Amygdala (tissue), 56 donors: ENCODE data around the gene SAPCD1.
"Not testable (repeated sequence)": the region's sequence is repeated elsewhere in the genome, so short reads cannot be mapped to it uniquely, and the experiment has no call there.

Experiments used
- DNase-seq, 56 donors: peaks; one replicate each; lab custom pipeline; 2025; lab: John Stamatoyannopoulos, UW

Gene SAPCD1

DNA sequence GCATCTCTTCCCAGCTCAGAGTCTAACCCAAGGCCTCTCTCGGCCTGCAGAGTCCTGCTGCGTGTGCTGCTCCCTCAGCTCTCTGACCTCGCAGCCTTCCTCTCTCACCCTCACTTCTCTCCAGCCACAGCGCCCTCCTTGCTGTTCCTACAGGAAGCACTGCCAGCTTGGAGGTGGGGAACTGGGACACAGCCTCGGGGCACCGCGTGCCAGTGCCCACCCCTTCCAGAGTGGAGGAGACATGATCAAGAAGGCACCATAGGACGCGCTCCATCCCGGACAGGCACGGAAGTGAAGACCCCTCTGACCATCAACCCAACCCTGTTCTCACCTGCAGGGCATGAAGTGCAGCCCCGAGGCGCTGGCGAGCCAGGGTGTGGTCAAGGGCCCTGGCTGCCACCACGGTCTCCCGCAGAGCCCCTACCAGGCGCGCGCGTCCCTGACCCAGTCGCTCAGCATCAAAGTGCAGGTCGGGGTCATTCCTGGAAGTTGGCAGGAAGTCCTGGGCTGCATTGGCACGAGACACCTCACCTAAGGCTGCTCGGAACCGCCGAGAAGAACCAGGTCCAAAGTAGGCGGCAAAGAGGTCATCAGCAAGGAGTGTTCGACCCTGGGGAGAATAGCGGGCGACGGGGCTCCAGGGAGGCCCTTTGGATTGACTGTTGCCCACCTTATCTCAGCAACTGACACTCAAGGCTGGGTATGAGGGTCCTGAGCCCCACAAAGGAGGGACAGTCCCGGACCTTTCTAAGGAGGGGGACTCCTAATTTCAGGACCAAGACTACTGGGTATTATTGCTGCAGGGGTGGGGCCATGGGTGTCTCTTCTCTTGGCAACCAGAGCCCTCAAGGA is 13.4 kb downstream of the SAPCD1 start:
- no peak for DNase-seq

DNA sequence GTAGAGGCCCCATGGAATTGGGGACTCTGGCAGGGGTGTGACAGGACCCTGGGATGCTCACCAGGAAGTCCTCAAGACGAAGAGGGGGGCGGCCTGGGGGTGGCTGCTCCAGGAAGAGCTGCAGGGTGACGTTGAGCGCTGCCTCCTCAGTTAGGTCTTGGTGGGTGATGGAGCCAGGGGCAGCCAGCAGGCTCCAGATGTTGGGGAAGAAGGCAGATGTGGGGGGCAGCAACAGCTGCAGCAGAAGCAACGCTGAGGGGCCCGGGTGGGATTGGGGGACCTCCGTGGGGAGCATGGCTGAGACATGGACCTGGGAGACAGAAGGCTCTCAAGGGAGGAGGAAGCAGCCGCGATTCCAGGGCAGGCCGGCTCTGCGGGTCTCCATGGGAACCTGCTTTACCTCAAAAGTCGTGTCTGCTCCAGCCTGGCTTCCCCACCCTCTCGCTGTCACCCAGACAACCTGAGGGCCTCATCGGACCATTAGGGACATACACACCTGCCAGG is 14.1 kb downstream of the SAPCD1 start:
- peak in 5 of 56 donors; percentile 20 to 71 (median 23) for DNase-seq

DNA sequence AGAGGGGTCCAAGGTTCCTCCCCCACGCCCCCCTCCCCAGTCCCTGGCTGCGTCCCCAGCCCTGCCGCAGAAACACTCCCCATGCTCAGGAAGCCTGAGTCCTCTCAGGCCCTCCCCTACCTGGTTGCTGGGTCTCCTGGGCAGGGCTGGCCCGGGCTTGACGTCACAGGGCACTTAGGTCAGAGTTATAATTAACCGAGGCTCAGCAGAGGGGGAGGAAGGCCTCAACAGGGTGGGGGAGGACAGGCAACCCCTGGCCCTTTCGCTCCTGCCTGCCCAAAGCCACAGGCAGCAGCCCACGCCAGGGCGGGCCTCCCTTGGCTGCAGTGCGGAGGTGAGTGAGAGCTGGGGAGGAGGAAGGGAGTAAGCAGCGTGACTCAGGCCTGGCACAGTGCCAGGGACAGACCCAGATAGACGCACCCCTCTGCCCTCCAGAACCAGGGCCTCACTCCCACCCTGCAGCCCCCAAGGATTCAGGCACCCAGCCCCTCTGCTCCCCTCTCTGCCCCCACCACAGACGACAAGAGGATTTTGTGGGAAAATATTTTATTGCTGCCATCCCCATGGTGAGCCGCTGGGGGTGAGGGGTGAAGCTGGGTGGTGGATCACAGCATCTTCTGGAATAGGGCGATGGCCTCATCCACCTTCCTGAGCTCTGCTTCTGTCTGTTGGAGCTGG is 14.7 kb downstream of the SAPCD1 start, which contains the start of gene VWA7:
Gene VWA7 (minus strand): TSS at position 340 of the 678 bp plus-strand sequence. CDS start 549 bp downstream, outside the sequence.
- DNase-seq, result peak in 15 of 56 donors; percentile 3 to 94 (median 33)

DNA sequence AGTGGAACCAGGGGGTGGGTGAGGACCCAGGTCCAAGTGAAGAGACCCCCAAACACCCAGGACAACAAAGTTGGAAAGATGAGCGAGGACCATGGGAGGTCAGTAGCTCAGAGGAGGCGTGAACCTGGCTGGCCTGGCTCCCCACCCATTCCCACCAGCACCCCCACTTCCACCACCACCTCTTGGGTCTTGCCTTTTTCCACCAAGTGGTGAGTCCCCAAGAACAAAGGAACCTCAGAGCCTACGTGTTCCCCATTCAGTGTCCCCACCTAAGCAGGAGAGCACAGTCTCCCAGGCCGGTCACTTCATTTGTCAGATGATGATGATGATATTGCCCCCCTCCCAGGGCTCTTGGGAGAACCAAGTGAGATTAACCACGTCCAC is 15.2 kb downstream of the SAPCD1 start:
- no peak for DNase-seq

DNA sequence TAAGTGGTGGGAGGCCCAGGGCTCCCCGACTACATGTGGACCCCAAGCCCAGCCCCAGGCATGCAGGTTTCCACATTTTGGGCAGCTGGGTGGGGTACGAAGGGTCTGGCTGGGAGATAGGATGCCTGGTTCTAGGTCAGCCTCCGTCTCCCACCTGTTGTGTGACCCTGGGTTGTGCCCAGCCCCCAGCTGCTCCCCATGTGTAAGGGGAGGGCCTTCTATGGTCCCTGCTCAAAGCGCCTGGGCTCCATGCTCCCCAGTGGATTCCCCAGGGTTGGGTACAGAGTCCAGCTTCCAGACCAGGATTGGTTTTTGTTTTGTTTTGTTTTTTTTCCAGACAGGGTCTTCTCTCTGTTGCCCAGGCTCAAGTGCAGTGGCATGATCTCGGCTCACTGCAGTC is 15.7 kb downstream of the SAPCD1 start:
- no peak for DNase-seq

DNA sequence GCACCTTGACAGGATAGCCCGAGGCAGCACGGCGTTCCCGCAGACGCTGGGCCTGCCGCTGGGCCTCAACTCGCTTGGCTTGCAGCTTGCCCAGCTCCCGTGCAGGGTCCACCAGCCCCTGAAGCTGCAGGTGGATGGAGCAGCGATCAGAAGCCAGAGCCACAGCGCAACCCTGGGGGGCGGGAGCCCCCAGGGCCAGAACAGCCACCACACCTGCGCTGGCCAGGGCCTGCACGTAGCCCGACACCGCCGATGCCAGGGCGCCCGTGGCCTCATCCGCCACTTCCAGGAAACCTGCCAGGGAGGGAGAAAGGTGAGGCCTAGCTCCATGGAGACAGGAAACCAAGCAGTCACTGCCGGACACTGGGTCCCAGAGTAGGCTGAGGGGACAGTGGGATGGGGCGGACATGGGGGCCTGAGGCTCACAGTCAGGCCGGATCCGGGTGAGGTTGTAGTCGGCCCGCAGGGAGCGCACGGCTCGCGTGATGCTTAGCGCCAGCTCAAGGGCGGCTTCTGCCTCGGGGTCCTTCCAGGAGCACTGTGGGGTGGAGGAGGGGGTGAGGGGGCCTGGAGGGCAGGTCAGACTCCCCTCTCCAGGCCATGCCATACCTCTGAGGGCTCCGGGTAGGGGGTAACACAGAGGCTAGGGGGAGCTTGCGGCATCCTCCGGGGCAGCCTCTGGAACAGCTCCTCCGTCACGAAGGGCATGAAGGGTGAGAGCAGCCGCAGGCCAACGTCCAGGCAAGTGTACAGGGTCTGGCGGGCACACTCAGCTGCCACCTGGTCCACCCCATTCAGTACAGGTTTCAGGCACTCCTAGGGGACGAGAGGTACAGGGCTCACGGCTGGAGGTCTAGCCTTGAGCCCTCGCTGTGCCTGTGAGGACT is 16.8 kb downstream of the SAPCD1 start:
- no peak for DNase-seq

DNA sequence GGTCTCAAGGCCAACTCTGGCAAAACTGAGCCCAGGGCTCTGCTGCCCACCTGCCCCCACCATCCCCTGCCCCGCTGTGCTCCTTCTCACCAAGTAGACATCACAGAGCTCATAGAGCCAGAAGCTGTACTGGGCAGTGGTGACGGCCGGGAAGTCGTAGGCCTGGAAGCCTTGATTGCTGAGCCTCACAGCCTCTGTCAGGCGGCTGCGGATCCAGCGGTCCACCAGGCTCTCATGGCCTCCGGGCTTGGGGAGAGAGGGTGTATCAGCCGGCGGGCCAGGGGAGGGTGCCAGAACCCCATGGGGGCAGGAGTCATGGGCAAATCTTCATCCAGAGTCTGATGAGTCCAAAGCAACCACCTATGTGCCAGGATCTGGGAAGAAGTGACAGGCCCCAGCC is 17.5 kb downstream of the SAPCD1 start:
- no peak for DNase-seq

DNA sequence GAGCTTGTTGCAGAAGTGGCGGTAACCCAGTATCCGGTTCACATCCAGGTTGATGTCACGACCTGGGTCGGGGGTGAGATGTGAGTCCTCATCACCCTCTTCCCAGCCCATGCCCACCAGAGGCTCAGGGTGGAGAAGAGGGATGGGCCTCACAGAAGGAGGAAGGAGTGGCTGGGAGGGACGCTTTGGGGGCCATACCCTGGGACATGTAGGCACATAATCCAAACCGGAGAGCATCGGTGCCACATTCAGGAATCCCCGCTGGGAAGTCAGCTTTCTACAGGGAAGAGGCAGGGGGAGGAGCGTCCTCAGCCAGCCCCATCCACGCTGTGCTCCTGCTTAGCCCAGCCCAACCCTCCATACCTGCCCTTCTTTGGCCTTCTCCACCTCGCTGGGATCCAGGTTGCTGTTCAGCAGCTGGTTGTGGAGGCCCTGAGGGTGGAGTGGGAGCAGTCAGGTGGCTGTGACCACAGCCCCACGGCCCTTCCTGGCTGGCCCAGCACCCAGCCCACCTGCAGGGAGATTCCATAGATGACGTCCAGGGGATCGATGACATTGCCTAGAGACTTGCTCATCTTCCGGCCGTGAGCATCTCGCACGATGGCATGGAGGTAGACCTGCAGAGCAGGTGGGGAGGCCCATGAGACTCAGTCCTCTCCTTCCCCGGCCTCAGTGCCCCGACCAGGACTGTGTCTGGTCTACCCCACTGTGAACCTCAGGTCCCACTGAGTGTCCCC is 18.2 kb downstream of the SAPCD1 start:
- no peak for DNase-seq

DNA sequence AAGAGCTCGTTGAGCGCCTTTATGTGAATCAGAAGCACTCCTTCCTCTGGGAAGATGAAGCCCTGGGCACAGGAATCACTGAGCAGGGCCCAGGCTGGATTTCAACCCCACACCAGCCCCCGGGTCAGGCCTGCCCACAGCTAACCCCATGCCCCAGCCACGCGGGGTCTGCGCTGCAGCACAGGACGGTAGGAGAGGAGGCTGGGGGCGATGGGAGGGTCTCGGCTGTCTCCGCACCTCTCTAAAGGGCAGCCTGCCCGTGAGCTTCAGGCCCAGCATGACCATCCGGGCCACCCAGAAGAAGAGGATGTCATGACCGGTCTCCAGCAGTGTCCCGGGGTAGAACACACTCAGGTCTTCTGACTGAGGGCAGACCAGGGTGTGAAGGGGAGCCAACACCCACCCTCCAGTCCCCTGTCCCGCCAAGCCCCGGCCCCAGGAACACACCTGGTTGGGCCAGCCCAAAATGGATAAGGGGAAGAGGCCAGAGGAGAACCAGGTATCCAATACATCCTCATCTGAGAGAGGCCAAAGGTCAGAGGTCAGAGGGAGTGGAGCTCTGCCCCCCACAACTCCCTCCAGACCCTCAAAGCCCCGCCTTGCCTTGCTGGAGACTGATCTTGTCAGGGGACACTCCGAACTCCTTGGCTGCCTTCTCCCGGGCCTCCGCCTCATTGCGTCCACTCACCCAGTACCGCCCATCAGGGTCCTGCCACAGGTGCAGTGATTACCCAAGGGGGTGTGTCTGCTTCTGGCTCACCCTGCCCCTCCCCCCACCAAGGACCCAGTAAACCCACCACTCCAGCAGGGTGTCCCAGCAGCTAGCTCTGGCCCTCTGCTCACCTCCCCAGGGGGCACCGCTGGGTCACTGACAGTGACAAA is 19.0 kb downstream of the SAPCD1 start:
- no peak for DNase-seq

DNA sequence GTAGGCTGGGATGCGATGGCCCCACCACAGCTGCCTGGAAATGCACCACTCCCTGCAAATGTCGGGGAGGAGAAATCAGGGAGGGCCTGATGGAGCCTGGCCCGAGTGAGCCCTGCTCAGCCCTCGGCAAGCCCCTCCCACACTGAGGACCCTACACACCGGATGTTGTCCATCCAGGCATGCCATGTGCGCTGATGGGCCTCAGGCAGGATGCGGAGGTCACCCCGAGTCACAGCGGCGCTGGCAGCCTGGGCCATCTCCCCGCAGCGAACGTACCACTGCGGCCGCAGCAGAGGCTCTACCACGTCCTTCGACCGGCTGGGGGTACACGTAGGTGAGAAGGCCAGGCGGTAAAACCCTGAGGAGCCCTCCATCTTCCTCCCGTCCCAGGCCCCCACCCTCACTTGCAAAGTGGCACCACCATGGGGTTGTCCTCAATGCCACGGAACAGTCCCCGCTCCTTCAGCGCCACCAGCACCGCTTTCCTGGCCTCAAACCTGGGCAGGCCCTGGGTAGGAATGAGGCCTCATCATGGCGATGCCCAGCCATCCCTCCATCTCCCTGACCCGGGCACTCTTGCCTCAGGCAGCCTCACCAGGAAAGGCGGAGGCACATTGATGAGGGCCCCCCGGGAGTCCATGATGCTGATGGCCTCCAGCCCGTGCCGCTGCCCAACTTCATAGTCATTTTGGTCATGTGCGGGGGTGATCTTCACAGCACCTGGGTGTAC is 19.8 kb downstream of the SAPCD1 start:
- no peak for DNase-seq

DNA sequence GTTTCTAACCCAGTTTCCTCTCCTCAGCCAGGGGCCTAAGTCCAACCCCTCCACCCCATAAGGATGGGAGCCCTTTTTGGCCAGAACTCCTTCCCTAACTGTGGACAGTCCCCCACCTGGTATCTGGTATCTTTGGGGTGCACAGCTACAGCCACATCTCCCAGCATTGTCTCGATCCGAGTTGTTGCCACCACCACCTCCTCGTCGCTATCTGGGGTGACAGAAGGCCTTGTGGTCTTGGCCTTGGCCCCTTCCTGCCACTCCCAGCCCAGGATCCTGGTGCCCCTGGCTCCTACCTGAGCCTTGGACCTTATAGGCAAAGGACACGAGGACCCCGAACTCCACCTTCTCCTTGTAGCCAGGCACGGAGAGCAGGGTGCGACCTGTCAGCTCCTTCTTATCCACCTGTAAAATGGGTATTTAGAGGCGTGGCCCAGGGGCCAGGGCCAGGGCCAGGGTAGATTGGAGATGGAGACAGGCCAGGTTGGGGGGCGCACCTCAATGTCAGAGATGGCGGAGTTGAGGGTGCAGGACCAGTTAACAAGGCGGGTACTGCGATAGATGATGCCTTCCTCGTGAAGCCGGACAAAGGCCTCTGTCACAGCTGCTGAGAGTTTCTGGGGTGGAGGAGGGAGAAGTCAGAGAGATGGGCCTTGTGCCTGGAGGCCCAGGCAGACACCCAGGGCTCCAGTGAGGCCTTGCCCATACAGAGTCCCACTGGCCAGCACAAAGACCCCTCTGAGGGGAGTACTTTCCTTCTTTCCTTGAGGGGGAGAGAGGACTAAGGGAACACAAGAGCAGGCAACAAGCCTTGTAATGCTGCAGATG is 21.9 kb downstream of the SAPCD1 start:
- DNase-seq, result peak in 2 of 56 donors; percentile 18

DNA sequence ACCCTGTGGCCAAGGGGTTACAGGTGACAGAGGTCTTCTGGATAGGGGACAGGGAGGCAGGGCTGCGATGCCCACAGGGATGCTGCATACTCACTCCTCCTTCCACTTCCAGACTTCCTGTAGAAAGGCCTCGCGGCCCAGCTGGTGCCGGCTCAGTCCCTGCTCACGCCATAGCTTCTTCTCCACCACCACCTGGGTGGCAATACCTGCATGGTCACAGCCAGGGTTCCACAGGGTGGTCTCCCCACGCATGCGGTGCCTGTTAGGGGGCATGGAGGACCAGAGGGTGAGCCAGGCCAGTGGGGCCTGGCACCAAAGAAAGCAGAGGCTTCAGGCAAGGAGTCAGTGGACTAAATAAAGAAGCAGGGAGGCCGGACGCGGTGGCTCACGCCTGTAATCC is 23.0 kb downstream of the SAPCD1 start:
- DNase-seq, result no peak

DNA sequence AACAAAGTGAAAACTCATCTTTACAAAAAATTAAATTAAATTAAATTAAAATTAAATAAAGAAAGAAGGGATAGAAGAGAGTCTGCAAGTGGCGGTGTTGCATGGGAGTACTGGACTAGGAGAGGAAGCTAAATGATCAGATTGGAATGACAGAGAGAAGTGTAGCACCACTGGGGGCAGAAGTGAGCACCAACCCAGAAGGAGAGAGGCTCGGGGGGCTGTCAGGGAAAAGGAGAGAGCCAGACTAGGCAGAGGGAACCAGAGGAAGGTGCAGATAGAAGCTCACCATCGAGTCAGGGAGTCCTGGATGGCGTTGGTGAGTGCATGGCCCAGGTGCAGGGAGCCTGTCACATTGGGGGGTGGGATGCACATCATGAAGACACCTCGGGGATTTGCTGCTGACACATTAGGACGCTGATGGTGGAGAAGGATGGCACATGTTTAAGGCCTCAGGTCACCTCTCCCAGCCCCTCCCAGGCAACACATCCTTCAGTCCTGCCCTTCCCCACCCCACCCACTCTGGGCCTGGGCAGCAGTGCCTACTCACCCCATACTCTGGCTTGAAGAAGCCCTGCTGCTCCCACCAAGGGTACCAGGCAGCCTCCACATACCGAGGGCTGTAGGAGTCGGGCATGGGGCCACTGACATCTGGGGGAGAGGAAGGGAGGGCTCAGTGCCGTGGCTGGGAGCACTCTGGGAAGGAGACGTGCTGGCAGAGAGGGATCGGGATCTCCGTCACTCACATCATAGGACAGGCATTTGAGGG is 29.1 kb downstream of the SAPCD1 start:
- DNase-seq, result peak in 14 of 56 donors; percentile 11 to 65 (median 20)

DNA sequence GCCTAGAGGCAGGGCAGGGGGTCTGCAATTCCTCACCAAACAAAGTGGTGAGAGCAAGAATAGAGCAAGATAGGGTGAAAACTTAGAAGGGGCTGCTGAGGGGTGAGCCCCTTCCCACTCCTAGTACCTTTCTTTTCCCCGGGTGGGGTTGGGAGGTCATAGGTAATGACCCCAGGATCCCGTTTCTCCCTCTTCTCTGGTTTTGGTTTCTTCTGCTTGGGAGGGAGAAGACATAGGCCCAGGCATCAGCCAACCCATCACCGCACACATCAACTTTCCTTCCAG is 29.6 kb downstream of the SAPCD1 start:
- DNase-seq, result no peak

DNA sequence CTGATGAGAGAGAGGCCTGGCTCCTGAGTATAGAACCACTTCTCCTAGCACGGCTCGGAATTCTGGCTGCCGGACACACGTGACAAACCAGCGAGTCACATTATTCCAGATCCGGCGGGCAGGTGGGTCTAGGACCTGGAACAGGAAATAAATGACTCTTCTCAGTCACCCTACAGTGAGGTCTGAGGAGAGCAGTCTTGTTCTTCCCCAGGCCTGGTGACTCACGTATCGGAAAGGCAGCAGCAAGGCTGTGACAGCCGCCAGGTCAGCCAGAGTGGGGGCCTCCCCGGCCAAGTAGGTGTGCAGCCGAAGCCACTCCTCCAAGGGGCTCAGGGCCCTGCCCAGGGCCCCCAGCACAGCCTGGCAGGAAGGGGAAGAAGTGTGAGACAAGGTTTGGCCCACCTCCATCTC is 30.3 kb downstream of the SAPCD1 start:
- DNase-seq, result no peak

DNA sequence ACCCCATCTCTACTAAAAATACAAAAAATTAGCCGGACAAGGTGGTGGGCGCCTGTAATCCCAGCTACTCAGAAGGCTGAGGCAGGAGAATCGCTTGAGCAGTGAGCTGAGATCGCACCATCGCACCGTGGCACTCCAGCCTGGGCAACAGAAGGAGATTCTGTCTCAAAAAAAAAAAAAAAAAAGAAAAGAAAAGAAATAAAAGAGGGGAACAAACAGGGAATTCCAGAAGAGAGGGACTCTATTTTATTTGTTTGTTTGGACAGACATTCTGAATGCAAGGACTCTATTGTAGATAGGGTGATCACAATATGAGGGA is 31.4 kb downstream of the SAPCD1 start:
- DNase-seq, result not testable (repeated sequence)

DNA sequence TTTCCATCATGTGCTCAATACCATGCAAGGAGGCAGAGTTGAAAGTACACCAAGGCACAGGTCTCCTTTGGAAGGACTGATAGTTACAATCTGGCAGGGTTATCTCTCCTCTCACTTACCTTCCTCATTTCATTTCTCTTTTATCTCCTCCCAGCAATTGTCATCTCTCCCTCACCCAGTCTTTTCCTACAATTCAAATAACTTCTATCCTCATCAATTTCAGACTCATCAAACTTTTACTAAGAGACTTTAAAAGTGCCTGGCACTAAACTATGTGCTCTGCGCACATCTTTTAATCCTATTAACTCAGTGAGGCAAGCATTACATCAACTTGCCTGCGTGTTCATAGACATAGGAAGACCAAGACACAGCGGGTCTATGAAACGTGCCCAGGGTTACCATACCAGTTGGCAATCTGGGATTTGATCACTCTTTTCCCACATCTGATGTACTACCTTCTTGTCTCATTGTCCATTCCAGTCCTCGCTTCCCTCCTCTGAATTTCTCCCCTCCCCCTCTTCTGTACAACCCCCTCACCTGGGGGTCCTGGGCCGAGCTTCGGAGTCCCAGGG is 31.9 kb downstream of the SAPCD1 start:
- DNase-seq, result peak in 1 of 56 donors; percentile 8
